ENCODE measurements around the gene KIF16B.

Gene KIF16B

DNA sequence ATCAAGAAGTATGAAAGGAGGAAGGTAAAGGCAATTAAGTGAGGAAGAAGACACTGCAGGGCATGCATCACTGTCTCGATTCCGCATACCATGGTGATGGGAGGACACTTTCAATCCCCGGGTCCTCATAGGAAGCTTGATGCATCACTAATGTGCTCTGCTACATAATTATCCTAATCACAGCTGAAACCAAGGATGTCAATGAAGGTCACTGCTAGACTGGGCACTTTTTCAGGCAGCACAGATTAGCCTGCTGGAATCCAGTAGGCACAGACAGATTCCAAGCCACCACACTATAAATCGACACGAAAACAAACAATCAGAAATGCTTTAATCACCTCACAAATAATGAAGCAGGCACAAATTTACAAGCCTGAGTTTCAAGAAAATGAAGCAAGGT lies 206.7 kb downstream of the KIF16B start:
- Histone ChIP-seq H3K79me2 (ENCODE audit: insufficient read depth, low read length) (no peaks in the 10 kb centered on the region), H3K27me3 (ENCODE audit: insufficient read depth, low read length, poor library complexity) (no peaks in the 10 kb centered on the region), H3K4me2 (ENCODE audit: insufficient read depth, low read length) (no peak overlapping the region), H2AFZ (ENCODE audit: low read depth, low read length) (no peak overlapping the region), H3K9me3 (ENCODE audit: insufficient read depth, low read length, severe bottlenecking) (no peaks in the 10 kb centered on the region), H3K9ac (ENCODE audit: low read depth, low read length) (no peak overlapping the region), H3K4me3 (ENCODE audit: low read depth in 1 of 2, low read length in 2 of 2) (no peak overlapping the region), H4K20me1 (ENCODE audit: insufficient read depth, low read length) (no peaks in the 10 kb centered on the region), H3K36me3 (ENCODE audit: insufficient read depth, low read length) (no peaks in the 10 kb centered on the region), H3K27ac (ENCODE audit: low read length) (no peak overlapping the region), H3K4me1 (ENCODE audit: insufficient read depth, low read length) (no peaks in the 10 kb centered on the region)
- DNase-seq (no peak), ATAC-seq (ENCODE audit: insufficient read depth, low read depth) (no peak)
- TF ChIP-seq, protein P1, sequence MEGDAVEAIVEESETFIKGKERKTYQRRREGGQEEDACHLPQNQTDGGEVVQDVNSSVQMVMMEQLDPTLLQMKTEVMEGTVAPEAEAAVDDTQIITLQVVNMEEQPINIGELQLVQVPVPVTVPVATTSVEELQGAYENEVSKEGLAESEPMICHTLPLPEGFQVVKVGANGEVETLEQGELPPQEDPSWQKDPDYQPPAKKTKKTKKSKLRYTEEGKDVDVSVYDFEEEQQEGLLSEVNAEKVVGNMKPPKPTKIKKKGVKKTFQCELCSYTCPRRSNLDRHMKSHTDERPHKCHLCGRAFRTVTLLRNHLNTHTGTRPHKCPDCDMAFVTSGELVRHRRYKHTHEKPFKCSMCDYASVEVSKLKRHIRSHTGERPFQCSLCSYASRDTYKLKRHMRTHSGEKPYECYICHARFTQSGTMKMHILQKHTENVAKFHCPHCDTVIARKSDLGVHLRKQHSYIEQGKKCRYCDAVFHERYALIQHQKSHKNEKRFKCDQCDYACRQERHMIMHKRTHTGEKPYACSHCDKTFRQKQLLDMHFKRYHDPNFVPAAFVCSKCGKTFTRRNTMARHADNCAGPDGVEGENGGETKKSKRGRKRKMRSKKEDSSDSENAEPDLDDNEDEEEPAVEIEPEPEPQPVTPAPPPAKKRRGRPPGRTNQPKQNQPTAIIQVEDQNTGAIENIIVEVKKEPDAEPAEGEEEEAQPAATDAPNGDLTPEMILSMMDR (IDR thresholded peaks at IDR 0.05; ENCODE audit: borderline replicate concordance, extremely low read depth, low read length, poor library complexity, severe bottlenecking) = no peak
- TF ChIP-seq EZH2 (IDR thresholded peaks at IDR 0.05; ENCODE audit: borderline replicate concordance, low read depth, low read length, severe bottlenecking) = no peak

DNA sequence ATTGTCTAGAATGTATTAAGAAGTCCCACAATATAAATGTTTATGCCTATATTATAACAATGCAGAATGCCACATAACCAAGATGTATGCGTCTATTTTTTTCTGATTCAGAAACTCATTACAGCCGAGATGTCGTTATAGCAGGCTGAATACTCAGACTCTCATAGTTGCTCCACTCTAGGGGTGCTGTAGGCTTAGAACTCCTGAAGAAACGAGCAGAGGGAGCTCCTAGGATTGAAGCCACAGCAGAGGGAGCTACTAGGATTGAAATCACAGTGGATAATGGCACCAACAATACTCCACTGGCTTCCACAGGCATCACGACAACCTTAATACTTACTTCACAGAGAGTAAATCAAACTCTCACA lies 208.9 kb downstream of the KIF16B start:
- H3K4me3 ChIP-seq (ENCODE audit: low read depth in 1 of 2, low read length in 2 of 2) = no peak overlapping the region

DNA sequence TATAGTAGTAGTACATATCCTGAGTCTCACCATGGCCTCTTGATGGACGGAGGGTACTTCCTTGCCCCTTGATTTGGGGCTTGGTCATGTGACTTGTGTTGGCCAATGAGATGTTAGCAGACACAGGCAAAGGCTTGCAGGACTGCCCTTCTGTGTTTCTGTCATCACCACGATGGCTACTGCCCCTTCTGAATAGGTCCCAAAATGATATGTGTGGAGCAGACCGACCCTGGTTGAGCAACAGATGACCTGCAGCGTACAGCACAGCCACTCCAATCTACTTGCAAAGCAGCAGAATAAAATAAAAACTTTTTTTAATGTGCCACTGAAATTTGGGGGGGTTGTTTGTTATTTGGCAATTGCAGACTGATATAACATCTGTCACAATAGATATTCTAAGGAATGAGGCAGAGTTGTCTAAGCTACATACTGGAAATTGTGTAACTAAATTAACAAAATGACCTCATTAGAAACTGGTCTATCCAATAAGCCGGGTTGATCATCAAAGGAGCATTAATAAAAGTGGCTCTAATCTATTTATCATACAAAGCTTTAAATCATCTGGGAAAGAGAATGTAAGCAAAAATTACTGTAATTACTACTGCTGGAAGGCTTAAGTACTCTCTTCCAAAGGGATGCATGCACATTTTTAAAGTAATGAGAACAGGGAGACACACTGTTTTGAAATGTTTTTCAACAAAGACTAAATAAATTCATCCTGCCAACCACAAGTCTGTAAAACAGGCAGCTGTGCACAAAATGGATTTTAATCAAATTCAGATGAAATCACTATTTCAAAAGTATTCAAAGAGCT lies 209.5 kb downstream of the KIF16B start:
- Histone ChIP-seq H4K20me1 (ENCODE audit: insufficient read depth, low read length) (no peaks in the 10 kb centered on the region), H3K27me3 (ENCODE audit: insufficient read depth, low read length, poor library complexity) (no peaks in the 10 kb centered on the region), H2AFZ (ENCODE audit: low read depth, low read length) (no peak overlapping the region), H3K4me1 (ENCODE audit: insufficient read depth, low read length) (no peaks in the 10 kb centered on the region), H3K36me3 (ENCODE audit: insufficient read depth, low read length) (no peaks in the 10 kb centered on the region), H3K9ac (ENCODE audit: low read depth, low read length) (no peak overlapping the region), H3K27ac (ENCODE audit: low read length) (no peak overlapping the region), H3K4me3 (ENCODE audit: low read depth in 1 of 2, low read length in 2 of 2) (no peak overlapping the region), H3K4me2 (ENCODE audit: insufficient read depth, low read length) (no peak overlapping the region), H3K9me3 (ENCODE audit: insufficient read depth, low read length, severe bottlenecking) (no peaks in the 10 kb centered on the region), H3K79me2 (ENCODE audit: insufficient read depth, low read length) (no peaks in the 10 kb centered on the region)
- no peak for TF ChIP-seq EZH2 (IDR thresholded peaks at IDR 0.05; ENCODE audit: borderline replicate concordance, low read depth, low read length, severe bottlenecking)
- TF ChIP-seq, protein P1 (IDR thresholded peaks at IDR 0.05; ENCODE audit: borderline replicate concordance, extremely low read depth, low read length, poor library complexity, severe bottlenecking) = no peak
- ATAC-seq (ENCODE audit: insufficient read depth, low read depth) (no peak), DNase-seq (no peak)

More for the DNA sequence above, 208.9 kb downstream of the KIF16B start:
- Histone ChIP-seq H3K27me3 (ENCODE audit: insufficient read depth, low read length, poor library complexity) (no peaks in the 10 kb centered on the region), H3K4me2 (ENCODE audit: insufficient read depth, low read length) (no peak overlapping the region), H2AFZ (ENCODE audit: low read depth, low read length) (no peak overlapping the region), H3K9me3 (ENCODE audit: insufficient read depth, low read length, severe bottlenecking) (no peaks in the 10 kb centered on the region), H3K27ac (ENCODE audit: low read length) (no peak overlapping the region), H3K36me3 (ENCODE audit: insufficient read depth, low read length) (no peaks in the 10 kb centered on the region), H3K79me2 (ENCODE audit: insufficient read depth, low read length) (no peaks in the 10 kb centered on the region), H4K20me1 (ENCODE audit: insufficient read depth, low read length) (no peaks in the 10 kb centered on the region), H3K9ac (ENCODE audit: low read depth, low read length) (no peak overlapping the region), H3K4me1 (ENCODE audit: insufficient read depth, low read length) (no peaks in the 10 kb centered on the region)
- no peak for TF ChIP-seq EZH2 (IDR thresholded peaks at IDR 0.05; ENCODE audit: borderline replicate concordance, low read depth, low read length, severe bottlenecking)
- TF ChIP-seq, protein P1 (IDR thresholded peaks at IDR 0.05; ENCODE audit: borderline replicate concordance, extremely low read depth, low read length, poor library complexity, severe bottlenecking) = no peak
- DNase-seq (no peak), ATAC-seq (ENCODE audit: insufficient read depth, low read depth) (no peak)

Data from DND-41 (cell line).